HEK293 (cell line): Measurements from ENCODE around the gene CATSPERE.

Source experiments
- CTCF ChIA-PET: fragments of 350-600 bp; formaldehyde crosslinking; extraction: SDS; loops from one replicate; lab custom pipeline; 2021; ENCODE audit warnings: antibody characterized with exemption; lab: Yijun Ruan, JAX
- POLR2A ChIA-PET: fragments of 300-600 bp; formaldehyde crosslinking; extraction: SDS; loops from one replicate; lab custom pipeline; 2020; ENCODE audit warnings: antibody characterized with exemption, inconsistent platforms; lab: Yijun Ruan, JAX
- H3K27ac ChIP-seq: fragments of 200-500 bp; sonication (Bioruptor generic); 2 replicates; pipeline ENCODE4 v1.5.1; 2014; ENCODE audit warnings: low read depth, low read length, control low read depth, inconsistent platforms; ENCODE audit errors: extremely low read depth
- H3K36me3 ChIP-seq, 2 experiments: fragments of 200-500 bp in 1 of 2; sonication (Bioruptor generic) in 1 of 2; 1 replicate in 1 of 2; 2 replicates in 1 of 2; pipeline ENCODE4 v1.5.1; 2014 to 2017; ENCODE audit warnings: inconsistent platforms in 2 of 2, low read length in 2 of 2; ENCODE audit not compliant: control insufficient read depth in 2 of 2, insufficient read depth in 1 of 2
- H3K4me1 ChIP-seq: fragments of 200-500 bp; sonication (Bioruptor generic); 2 replicates; pipeline ENCODE4 v1.5.1; 2014; ENCODE audit warnings: mild to moderate bottlenecking, low read length, inconsistent platforms; ENCODE audit not compliant: control insufficient read depth, insufficient read depth
- H3K4me3 ChIP-seq: 2 replicates; pipeline ENCODE4 v1.5.1; 2011; ENCODE audit warnings: low read depth, mild to moderate bottlenecking, control low read depth, low read length, moderate library complexity
- H3K9me3 ChIP-seq: fragments of 200-500 bp; sonication (Bioruptor generic); 2 replicates; pipeline ENCODE4 v1.5.1; 2014; ENCODE audit warnings: low read depth, low read length, inconsistent platforms; ENCODE audit not compliant: control insufficient read depth, insufficient read depth
- KLF1 ChIP-seq: fragments of 450-650 bp; formaldehyde crosslinking; IDR thresholded peaks from 2 replicates; pipeline ENCODE4 v1.5.1; 2016; ENCODE audit warnings: missing biosample characterization, missing genetic modification characterization
- KLF10 ChIP-seq: fragments of 450-650 bp; IDR thresholded peaks from 2 replicates; pipeline ENCODE4 v1.5.1; 2018; ENCODE audit warnings: missing biosample characterization, mild to moderate bottlenecking, missing genetic modification characterization
- KLF16 ChIP-seq: fragments of 450-650 bp; formaldehyde crosslinking; IDR thresholded peaks from 2 replicates; pipeline ENCODE4 v1.5.1; 2017; ENCODE audit warnings: missing biosample characterization, missing genetic modification characterization
- KLF8 ChIP-seq: fragments of 450-650 bp; formaldehyde crosslinking; IDR thresholded peaks from 2 replicates; pipeline ENCODE4 v1.5.1; 2016; ENCODE audit warnings: missing biosample characterization, missing genetic modification characterization
- MZF1 ChIP-seq: fragments of 450-650 bp; formaldehyde crosslinking; IDR thresholded peaks from 2 replicates; pipeline ENCODE4 v1.5.1; 2017; ENCODE audit warnings: missing biosample characterization, missing genetic modification characterization, borderline replicate concordance
- PRDM2 ChIP-seq: fragments of 450-650 bp; formaldehyde crosslinking; IDR thresholded peaks from 2 replicates; pipeline ENCODE4 v1.5.1; 2016; ENCODE audit warnings: missing biosample characterization, missing genetic modification characterization, borderline replicate concordance
- REPIN1 ChIP-seq: fragments of 450-650 bp; formaldehyde crosslinking; IDR thresholded peaks from 2 replicates; pipeline ENCODE4 v1.5.1; 2017; ENCODE audit warnings: missing biosample characterization, missing genetic modification characterization, low read depth
- SCRT2 ChIP-seq: fragments of 450-650 bp; formaldehyde crosslinking; IDR thresholded peaks from 2 replicates; pipeline ENCODE4 v1.5.1; 2016; ENCODE audit warnings: missing biosample characterization, missing genetic modification characterization
- YY1 ChIP-seq: fragments of 450-650 bp; formaldehyde crosslinking; IDR thresholded peaks from 2 replicates; pipeline ENCODE4 v1.5.1; 2018; ENCODE audit warnings: missing biosample characterization, missing genetic modification characterization
- ZBTB26 ChIP-seq: fragments of 450-650 bp; formaldehyde crosslinking; optimal IDR thresholded peaks from 2 replicates; pipeline ENCODE3; 2016; ENCODE audit warnings: missing biosample characterization, mild to moderate bottlenecking, missing genetic modification characterization
- ZNF37A ChIP-seq: fragments of 450-650 bp; IDR thresholded peaks from 2 replicates; pipeline ENCODE4 v1.5.1; 2018; ENCODE audit warnings: missing biosample characterization, missing genetic modification characterization
- ZNF426 ChIP-seq: fragments of 450-650 bp; formaldehyde crosslinking; IDR thresholded peaks from 2 replicates; pipeline ENCODE4 v1.5.1; 2017; ENCODE audit warnings: missing biosample characterization, missing genetic modification characterization, mild to moderate bottlenecking, inconsistent platforms, moderate library complexity
- ZNF513 ChIP-seq: fragments of 450-650 bp; IDR thresholded peaks from 2 replicates; pipeline ENCODE4 v1.5.1; 2018; ENCODE audit warnings: missing biosample characterization, missing genetic modification characterization
- ZNF596 ChIP-seq: fragments of 450-650 bp; IDR thresholded peaks from 2 replicates; pipeline ENCODE4 v1.5.0; 2018; ENCODE audit warnings: missing biosample characterization, mild to moderate bottlenecking, missing genetic modification characterization, moderate library complexity
- ZSCAN4 ChIP-seq: fragments of 450-650 bp; formaldehyde crosslinking; IDR thresholded peaks from 2 replicates; pipeline ENCODE4 v1.5.1; 2017; ENCODE audit warnings: missing biosample characterization, missing genetic modification characterization
- ZXDB ChIP-seq: fragments of 450-650 bp; formaldehyde crosslinking; IDR thresholded peaks from 2 replicates; pipeline ENCODE4 v1.5.1; 2016; ENCODE audit warnings: missing biosample characterization, missing genetic modification characterization
- TF ChIP-seq, protein P1 (sequence below): fragments of 450-650 bp; formaldehyde crosslinking; IDR thresholded peaks from 2 replicates; pipeline ENCODE4 v1.5.1; 2016; ENCODE audit warnings: missing biosample characterization, missing genetic modification characterization
- TF ChIP-seq, protein P2 (sequence below): fragments of 450-650 bp; formaldehyde crosslinking; IDR thresholded peaks from 2 replicates; pipeline ENCODE4 v1.5.1; 2016; ENCODE audit warnings: missing biosample characterization, missing genetic modification characterization, borderline replicate concordance

The CATSPERE gene

GRCh38 chr1:244651956-244652622 lies 191.0 kb downstream of the CATSPERE start (continued):
- TF ChIP-seq PRDM2 (tag by site-specific recombination) (no peak), ZNF426 (tag by site-specific recombination) (no peak), REPIN1 (tag by site-specific recombination) (peak; percentile 83), SCRT2 (tag by site-specific recombination) (peak; percentile 63; the same call in 1 of the 2 replicates), ZNF513 (peak; percentile 69; the same call in 1 of the 2 replicates), ZSCAN4 (tag by site-specific recombination) (0 out of 2 replicates have a peak, but pooled peaks have one; percentile 37), YY1 (tag by site-specific recombination) (no peak)
- TF ChIP-seq, protein P1, sequence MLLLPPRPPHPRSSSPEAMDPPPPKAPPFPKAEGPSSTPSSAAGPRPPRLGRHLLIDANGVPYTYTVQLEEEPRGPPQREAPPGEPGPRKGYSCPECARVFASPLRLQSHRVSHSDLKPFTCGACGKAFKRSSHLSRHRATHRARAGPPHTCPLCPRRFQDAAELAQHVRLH (tag by site-specific recombination): peak; percentile 68

DNA sequence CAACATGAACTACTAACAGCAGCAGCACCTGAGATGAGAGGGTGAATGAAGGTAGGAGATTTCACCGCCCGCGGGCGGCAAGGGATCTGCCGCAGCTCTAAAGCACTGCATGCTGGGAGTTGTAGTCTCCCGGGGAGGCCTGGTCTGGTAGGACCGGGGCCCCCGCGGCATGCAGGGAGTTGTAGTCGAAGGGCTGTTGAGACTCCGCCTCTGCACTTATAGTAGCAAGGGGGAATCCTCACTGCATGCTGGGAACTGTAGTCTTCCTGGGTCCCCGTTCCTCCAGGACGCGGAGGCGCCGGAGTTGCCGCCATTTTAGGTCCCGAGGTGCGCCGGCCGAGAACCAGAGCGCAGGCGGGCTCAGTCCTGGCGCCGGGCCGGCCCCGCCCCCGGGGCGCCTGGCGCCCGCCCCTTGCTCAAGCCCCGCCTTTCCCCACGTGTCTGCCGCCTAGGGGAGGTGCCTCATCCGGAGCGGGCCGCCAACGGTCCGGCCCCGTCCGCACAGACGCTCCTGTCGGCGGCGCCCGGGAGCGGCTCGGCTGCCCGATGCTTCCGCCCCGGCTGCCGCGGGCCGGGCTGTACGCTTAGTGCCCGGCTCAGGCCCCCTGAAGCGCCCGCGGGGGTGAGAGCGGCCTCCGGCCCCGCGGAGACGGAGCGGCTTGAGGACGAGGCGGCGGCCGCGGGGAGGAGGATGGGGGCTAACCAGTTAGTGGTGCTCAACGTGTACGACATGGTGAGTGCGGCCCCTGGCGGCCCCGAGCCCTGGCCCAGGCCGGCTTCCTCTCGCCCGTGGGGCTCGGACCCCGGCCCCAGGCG lies 191.8 kb downstream of the CATSPERE start, which contains the start of gene DESI2:
Gene DESI2 (plus strand): TSS at position 504 of the 816 bp plus-strand sequence. CDS start 188 bp downstream, at position 692.
- Histone ChIP-seq H3K4me3 (peak within 1 kb of the TSS; percentile 60), H3K4me1 (peaks cover 11% of the 10 kb centered on the region; the same call in 1 of the 2 replicates), H3K36me3 (peaks cover 0 to 10% of the 10 kb centered on the region in 2 experiments; a peak in 2 of 3 replicates), H3K27ac (peak within 1 kb of the TSS; percentile 80), H3K9me3 (no peaks in the 10 kb centered on the region)
- ChIA-PET CTCF (interaction anchor here (0.5 to 2.6 kb wide), 9 partner anchors 11 to 905 kb away, joined by 3 to 13 read pairs (median 4); no protein-coding TSS in a partner anchor), POLR2A (interaction anchor here (0.6 to 1.5 kb wide), 6 partner anchors 12 to 202 kb away, joined by 3 to 7 read pairs (median 4); partner anchors contain the start of gene COX20)
- TF ChIP-seq KLF10 (peak; percentile 75), ZBTB26 (peak; percentile 85), ZNF37A (tag by site-specific recombination) (0 out of 2 replicates have a peak, but pooled peaks have one; percentile 4), MZF1 (peak; percentile 67; the same call in 1 of the 2 replicates), KLF1 (tag by site-specific recombination) (0 out of 2 replicates have a peak, but pooled peaks have one; percentile 1), KLF8 (tag by site-specific recombination) (peak; percentile 78; the same call in 1 of the 2 replicates), ZNF596 (tag by site-specific recombination) (no peak), KLF16 (peak; percentile 60; the same call in 1 of the 2 replicates), ZXDB (tag by site-specific recombination) (peak; percentile 81)
- TF ChIP-seq, protein P2, sequence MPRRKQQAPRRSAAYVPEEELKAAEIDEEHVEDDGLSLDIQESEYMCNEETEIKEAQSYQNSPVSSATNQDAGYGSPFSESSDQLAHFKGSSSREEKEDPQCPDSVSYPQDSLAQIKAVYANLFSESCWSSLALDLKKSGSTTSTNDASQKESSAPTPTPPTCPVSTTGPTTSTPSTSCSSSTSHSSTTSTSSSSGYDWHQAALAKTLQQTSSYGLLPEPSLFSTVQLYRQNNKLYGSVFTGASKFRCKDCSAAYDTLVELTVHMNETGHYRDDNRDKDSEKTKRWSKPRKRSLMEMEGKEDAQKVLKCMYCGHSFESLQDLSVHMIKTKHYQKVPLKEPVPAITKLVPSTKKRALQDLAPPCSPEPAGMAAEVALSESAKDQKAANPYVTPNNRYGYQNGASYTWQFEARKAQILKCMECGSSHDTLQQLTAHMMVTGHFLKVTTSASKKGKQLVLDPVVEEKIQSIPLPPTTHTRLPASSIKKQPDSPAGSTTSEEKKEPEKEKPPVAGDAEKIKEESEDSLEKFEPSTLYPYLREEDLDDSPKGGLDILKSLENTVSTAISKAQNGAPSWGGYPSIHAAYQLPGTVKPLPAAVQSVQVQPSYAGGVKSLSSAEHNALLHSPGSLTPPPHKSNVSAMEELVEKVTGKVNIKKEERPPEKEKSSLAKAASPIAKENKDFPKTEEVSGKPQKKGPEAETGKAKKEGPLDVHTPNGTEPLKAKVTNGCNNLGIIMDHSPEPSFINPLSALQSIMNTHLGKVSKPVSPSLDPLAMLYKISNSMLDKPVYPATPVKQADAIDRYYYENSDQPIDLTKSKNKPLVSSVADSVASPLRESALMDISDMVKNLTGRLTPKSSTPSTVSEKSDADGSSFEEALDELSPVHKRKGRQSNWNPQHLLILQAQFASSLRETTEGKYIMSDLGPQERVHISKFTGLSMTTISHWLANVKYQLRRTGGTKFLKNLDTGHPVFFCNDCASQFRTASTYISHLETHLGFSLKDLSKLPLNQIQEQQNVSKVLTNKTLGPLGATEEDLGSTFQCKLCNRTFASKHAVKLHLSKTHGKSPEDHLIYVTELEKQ (tag by site-specific recombination): no peak; the same call in 1 of the 2 replicates
